Upper lobe of left lung (tissue), 6 donors: ENCODE data around the gene MPHOSPH8. TPM values are rescaled to one million over a fixed set of nuclear protein-coding genes. Genes with fewer than 3 reads are reported as not detected.

Experiments
- ATAC-seq, 2 donors: fragments of 200-7000 bp; cut with Tn5 transposase; one replicate each; pipeline ENCODE4 v1.9.1; 2022; ENCODE audit warnings: mild to moderate bottlenecking in 2 of 2, moderate library complexity in 2 of 2; ENCODE audit not compliant: low FRiP score in 2 of 2
- DNase-seq, 2 donors: peaks; one replicate each; pipeline ENCODE4 v3.0.0-alpha.2; 2019 to 2020
- H3K27ac ChIP-seq, 4 donors: fragments of 200-600 bp; sonication (generic); one replicate each; pipeline ENCODE4 v1.5.1; 2016 to 2019
- H3K27me3 ChIP-seq, 4 donors: fragments of 200-600 bp; sonication (generic); one replicate each; pipeline ENCODE4 v1.5.1; 2017 to 2019
- H3K36me3 ChIP-seq, 4 donors: fragments of 200-600 bp; sonication (generic); one replicate each; pipeline ENCODE4 v1.5.1; 2016 to 2019
- H3K4me1 ChIP-seq, 4 donors: fragments of 200-600 bp; sonication (generic); one replicate each; pipeline ENCODE4 v1.5.1; 2018 to 2019
- H3K4me3 ChIP-seq, 4 donors: fragments of 200-600 bp; sonication (generic); one replicate each; pipeline ENCODE4 v1.5.1; 2017 to 2019; ENCODE audit warnings: mild to moderate bottlenecking in 2 of 4, moderate library complexity in 1 of 4
- H3K9me3 ChIP-seq, 4 donors: fragments of 200-600 bp; sonication (generic); one replicate each; pipeline ENCODE4 v1.5.1; 2018 to 2019
- CTCF ChIP-seq, 6 experiments: fragments of 450-650 bp in 4 of 6; fragments of 200-600 bp in 2 of 6; sonication (generic) in 2 of 6; IDR thresholded peaks; one replicate each; pipeline ENCODE4 v1.5.1; 2016 to 2019; ENCODE audit warnings: antibody characterized with exemption in 6 of 6
- EP300 ChIP-seq, 4 donors: sonication (generic); formaldehyde crosslinking; IDR thresholded peaks; one replicate each; pipeline ENCODE4 v1.5.1; 2017; ENCODE audit warnings: antibody characterized with exemption in 4 of 4, control low read depth in 2 of 4
- POLR2A ChIP-seq, 4 donors: fragments of 450-650 bp; IDR thresholded peaks; one replicate each; pipeline ENCODE4 v1.5.1; 2016 to 2017; ENCODE audit warnings: antibody characterized with exemption in 4 of 4, mild to moderate bottlenecking in 2 of 4
- POLR2AphosphoS5 ChIP-seq, 2 donors: sonication (generic); formaldehyde crosslinking; IDR thresholded peaks; one replicate each; pipeline ENCODE4 v1.5.1; 2017; ENCODE audit warnings: antibody characterized with exemption in 2 of 2
- WGBS, 2 donors: methylation state at CpG; one replicate each; pipeline ENCODE4 v1.1.5; 2017 to 2018; 5-methylcytosine and 5-hydroxymethylcytosine counted together
- total RNA-seq, 6 donors: library from RNA; depleted of rRNA in 4 of 6; stranded (reverse); fragments of >200 nt in 4 of 6; gene quantifications; one replicate each; pipeline versions ENCODE4 v1.1.0 to v1.2.1, GENCODE V29; 2016 to 2021
- donor health status: DM: no; HTN: no; CAD: no; lungs with moderate emphysema.
- donor health status: DM: no; HTN: yes; CAD: no; lungs with severe emphysema.

Gene MPHOSPH8
- total RNA-seq: 10 to 100 TPM; 24.0 to 81.7 (median 35.3) TPM

GRCh38 chr13:19633479-19634255, at the start of gene MPHOSPH8:
TSS of gene MPHOSPH8 (plus strand) at chr13:19633659. CDS start at chr13:19633749, 90 bp downstream.
- WGBS, 2 donors: 0 to 1% methylated on average over 41 to 50 of the region's 58 CpGs

GRCh38 chr13:19586904-19587634, 46.4 kb upstream of the MPHOSPH8 start:
- peak in 2 of 6 experiments; percentile 17 to 23 for TF ChIP-seq CTCF (IDR thresholded peaks at IDR 0.05)
- TF ChIP-seq POLR2A (IDR thresholded peaks at IDR 0.05): no peak
- H3K4me1 ChIP-seq: peaks cover 0 to 7% (median 4%) of the 10 kb centered on the region in 4 donors
- peak in 1 of 2 donors; percentile 56 for ATAC-seq
- H3K27me3 ChIP-seq: no peaks in the 10 kb centered on the region
- peak; percentile 47 to 66 for DNase-seq
- H3K9me3 ChIP-seq: no peaks in the 10 kb centered on the region
- no peak overlapping the region for H3K27ac ChIP-seq
- H3K36me3 ChIP-seq: no peaks in the 10 kb centered on the region
- 34 to 37% methylated on average over 17 of the region's 17 CpGs for WGBS, 2 donors
- H3K4me3 ChIP-seq: peak overlapping the region in 3 of 4 donors; percentile 16 to 31 (median 21)

More at GRCh38 chr13:19633479-19634255, at the start of gene MPHOSPH8:
- Histone ChIP-seq H3K27ac (peak within 1 kb of the TSS; percentile 90 to 98 (median 94)), H3K36me3 (no peaks in the 10 kb centered on the region), H3K27me3 (no peaks in the 10 kb centered on the region), H3K9me3 (no peaks in the 10 kb centered on the region), H3K4me1 (peaks cover 18 to 32% (median 26%) of the 10 kb centered on the region in 4 donors), H3K4me3 (peak within 1 kb of the TSS; percentile 82 to 97 (median 86))
- TF ChIP-seq CTCF (IDR thresholded peaks at IDR 0.05) (peak in 1 of 6 experiments; percentile 34), EP300 (IDR thresholded peaks at IDR 0.05) (no peak), POLR2A (IDR thresholded peaks at IDR 0.05) (peak in 3 of 4 donors; percentile 68 to 89 (median 80)), POLR2AphosphoS5 (IDR thresholded peaks at IDR 0.05) (peak; percentile 83 to 94)
- DNase-seq: peak; percentile 93 to 97
- peak; percentile 100 for ATAC-seq

GRCh38 chr13:19587635-19588300, 45.7 kb upstream of the MPHOSPH8 start:
- ATAC-seq (peak in 1 of 2 donors; percentile 47), DNase-seq (no peak)
- H3K9me3 ChIP-seq: no peaks in the 10 kb centered on the region
- 73% methylated on average over 9 of the region's 9 CpGs for WGBS, 2 donors
- no peak overlapping the region for H3K4me3 ChIP-seq
- H3K4me1 ChIP-seq: peaks cover 0 to 7% (median 4%) of the 10 kb centered on the region in 4 donors
- no peak overlapping the region for H3K27ac ChIP-seq
- H3K27me3 ChIP-seq: no peaks in the 10 kb centered on the region
- no peaks in the 10 kb centered on the region for H3K36me3 ChIP-seq
- TF ChIP-seq CTCF (IDR thresholded peaks at IDR 0.05) (peak in 3 of 6 experiments; percentile 5 to 37 (median 9)), POLR2AphosphoS5 (IDR thresholded peaks at IDR 0.05) (no peak), EP300 (IDR thresholded peaks at IDR 0.05) (no peak), POLR2A (IDR thresholded peaks at IDR 0.05) (no peak)

- Histone ChIP-seq H3K27me3 (no peaks in the 10 kb centered on the region), H3K27ac (no peak overlapping the region), H3K9me3 (no peaks in the 10 kb centered on the region), H3K4me1 (peaks cover 0 to 7% (median 4%) of the 10 kb centered on the region in 4 donors), H3K36me3 (no peaks in the 10 kb centered on the region), H3K4me3 (no peak overlapping the region)
- no peak for DNase-seq
- WGBS, 2 donors: 69 to 78% methylated on average over 2 of the region's 2 CpGs
- no peak for TF ChIP-seq EP300 (IDR thresholded peaks at IDR 0.05)
- no peak for TF ChIP-seq CTCF (IDR thresholded peaks at IDR 0.05)
- TF ChIP-seq POLR2A (IDR thresholded peaks at IDR 0.05): no peak
- TF ChIP-seq POLR2AphosphoS5 (IDR thresholded peaks at IDR 0.05): no peak
- ATAC-seq: no peak
Observed at GRCh38 chr13:19589312-19589711, 44.1 kb upstream of the MPHOSPH8 start.
